Measurements from ENCODE around the gene ALG14.

- TF ChIP-seq POLR2AphosphoS5 (IDR thresholded peaks at IDR 0.05; ENCODE audit: low read depth, low read length) (no peak), POLR2A (IDR thresholded peaks at IDR 0.05; ENCODE audit: low read depth, low read length) (no peak)
Observed at GRCh38 chr1:94969137-94969536, 103.6 kb downstream of the ALG14 start.
